DND-41 (cell line): ENCODE measurements around the gene GAS7.

ENCODE experiments used
- CTCF ChIP-seq: IDR thresholded peaks from 2 replicates; pipeline ENCODE4 v1.5.1; 2012; ENCODE audit warnings: borderline replicate concordance, low read length, moderate library complexity, mild to moderate bottlenecking; ENCODE audit not compliant: poor library complexity, severe bottlenecking; ENCODE audit errors: extremely low read depth
- EZH2 ChIP-seq: IDR thresholded peaks from 3 replicates; pipeline ENCODE4 v1.6.1; 2012; ENCODE audit warnings: borderline replicate concordance, low read depth, mild to moderate bottlenecking, moderate library complexity, low read length, inconsistent platforms; ENCODE audit not compliant: severe bottlenecking

- TF ChIP-seq CTCF (no peak), EZH2 (no peak)
Measured at GRCh38 chr17:10229181-10229580, 30.8 kb upstream of the GAS7 start.
